GM12878 (cell line): Measurements from ENCODE around the gene RAC3. TPM values are rescaled to one million over a fixed set of nuclear protein-coding genes. Genes with fewer than 3 reads are reported as not detected.

Experiments
- ATAC-seq: fragments of 200-7000 bp; cut with Tn5 transposase; 3 replicates; pipeline ENCODE4 v1.9.1; 2020; ENCODE audit warnings: mild to moderate bottlenecking, moderate library complexity
- BruUV-seq: library from RNA; stranded (reverse); fragments of 400-500 nt; replicated peaks from 2 replicates; lab custom pipeline; 2021; lab: Mats Ljungman, UMichigan
- CTCF ChIA-PET: fragments of 300-600 bp; sonication (Branson Sonifier 250); formaldehyde crosslinking; extraction: SDS; loops from one replicate; lab custom pipeline; 2021; ENCODE audit warnings: inconsistent platforms; lab: Yijun Ruan, JAX
- POLR2A ChIA-PET: fragments of 350-600 bp; formaldehyde crosslinking; extraction: SDS; loops from one replicate; lab custom pipeline; 2021; ENCODE audit warnings: inconsistent platforms; lab: Charles Lee
- RAD21 ChIA-PET: fragments of 300-600 bp; sonication (Branson Sonifier 250); formaldehyde crosslinking; loops from one replicate; lab custom pipeline; 2023; ENCODE audit warnings: antibody characterized with exemption; ENCODE audit not compliant: unreplicated experiment; lab: Charles Lee
- SMC1A ChIA-PET: fragments of 300-600 bp; sonication (Branson Sonifier 250); formaldehyde crosslinking; loops from one replicate; lab custom pipeline; 2023; ENCODE audit not compliant: unreplicated experiment, uncharacterized antibody; lab: Charles Lee
- DNase-seq: peaks from one replicate; pipeline ENCODE4 v3.0.0-alpha.2; 2011; ENCODE audit warnings: low read depth, low spot score
- FAIRE-seq: peaks from 3 replicates; lab custom pipeline; 2011; peaks lifted over from hg19 to GRCh38; lab: Jason Lieb, UNC
- H2AFZ ChIP-seq: 2 replicates; pipeline ENCODE4 v1.6.0; 2011; ENCODE audit warnings: low read depth, low read length, control low read depth; ENCODE audit not compliant: control insufficient read depth
- H3K27ac ChIP-seq: 2 replicates; pipeline ENCODE4 v1.5.1; 2011; ENCODE audit warnings: control low read depth; ENCODE audit not compliant: control insufficient read depth, insufficient read depth
- H3K27me3 ChIP-seq, 2 experiments: replicated peaks in 1 of 2; 2 replicates each; pipeline versions ENCODE4 v1.6.0 to v1.6.1; 2011; ENCODE audit warnings: low read length in 1 of 2; ENCODE audit not compliant: control insufficient read depth in 2 of 2, insufficient read depth in 2 of 2
- H3K36me3 ChIP-seq, 2 experiments: 2 replicates each; pipeline ENCODE4 v1.5.1; 2011; ENCODE audit warnings: low read length in 1 of 2; ENCODE audit not compliant: control insufficient read depth in 2 of 2, insufficient read depth in 2 of 2
- H3K4me1 ChIP-seq: 2 replicates; pipeline ENCODE4 v1.6.1; 2011; ENCODE audit warnings: mild to moderate bottlenecking, low read length, moderate library complexity, mixed read lengths; ENCODE audit not compliant: control insufficient read depth, insufficient read depth
- H3K4me2 ChIP-seq: 2 replicates; pipeline ENCODE4 v1.6.0; 2011; ENCODE audit warnings: control low read depth; ENCODE audit not compliant: control insufficient read depth, insufficient read depth
- H3K4me3 ChIP-seq: fragments of 200-600 bp; sonication (generic); 2 replicates; pipeline ENCODE4 v1.5.1; 2016
- H3K79me2 ChIP-seq: 2 replicates; pipeline ENCODE4 v1.6.0; 2011; ENCODE audit warnings: low read length; ENCODE audit not compliant: control insufficient read depth, insufficient read depth
- H3K9ac ChIP-seq: 2 replicates; pipeline ENCODE4 v1.8.0; 2011; ENCODE audit warnings: low read length, control low read depth, mixed read lengths; ENCODE audit not compliant: control insufficient read depth, insufficient read depth
- H3K9me3 ChIP-seq: replicated peaks from 3 replicates; pipeline ENCODE4 v1.5.1; 2011; ENCODE audit warnings: mild to moderate bottlenecking, low read length; ENCODE audit not compliant: control insufficient read depth, insufficient read depth
- H4K20me1 ChIP-seq: 2 replicates; pipeline ENCODE4 v1.6.0; 2011; ENCODE audit not compliant: control insufficient read depth, insufficient read depth
- BCL11A ChIP-seq: IDR thresholded peaks from 2 replicates; pipeline ENCODE4 v1.6.1; 2011; ENCODE audit warnings: low read depth, low read length
- FOS ChIP-seq: IDR thresholded peaks from 3 replicates; pipeline ENCODE4 v1.6.1; 2011; ENCODE audit warnings: borderline replicate concordance; ENCODE audit not compliant: insufficient read length; ENCODE audit errors: extremely low read depth
- HDAC2 ChIP-seq: fragments of 200-600 bp; sonication (generic); IDR thresholded peaks from 2 replicates; pipeline ENCODE4 v1.6.1; 2017
- KAT2A ChIP-seq: conservative IDR thresholded peaks from 2 replicates; pipeline ENCODE4 v1.6.1; 2011; ENCODE audit warnings: low read depth, low read length; ENCODE audit not compliant: control insufficient read depth
- MTA2 ChIP-seq: fragments of 450-650 bp; IDR thresholded peaks from 2 replicates; pipeline ENCODE4 v1.6.1; 2016; ENCODE audit warnings: low read depth, mild to moderate bottlenecking, moderate library complexity
- NFIC ChIP-seq: IDR thresholded peaks from 2 replicates; pipeline ENCODE4 v1.6.1; 2012; ENCODE audit warnings: low read depth, mild to moderate bottlenecking, inconsistent platforms, low read length, moderate library complexity
- NR2C2 ChIP-seq: IDR thresholded peaks from 2 replicates; pipeline ENCODE4 v1.6.1; 2011; ENCODE audit warnings: borderline replicate concordance, low read depth; ENCODE audit not compliant: control insufficient read depth, insufficient read length
- NRF1 ChIP-seq: conservative IDR thresholded peaks from 2 replicates; pipeline ENCODE4 v1.6.1; 2011; ENCODE audit warnings: mild to moderate bottlenecking, low read depth, low read length, improper control_type of control experiment
- PML ChIP-seq: IDR thresholded peaks from 2 replicates; pipeline ENCODE4 v1.6.1; 2012; ENCODE audit warnings: low read length, inconsistent platforms
- ZNF217 ChIP-seq: fragments of 450-650 bp; IDR thresholded peaks from 2 replicates; pipeline ENCODE4 v1.6.1; 2017; ENCODE audit warnings: antibody characterized with exemption, mild to moderate bottlenecking
- WGBS: methylation state at CpG from one replicate; pipeline ENCODE4 v1.1.6; 2016; ENCODE audit warnings: low lambda C conversion rate; ENCODE audit not compliant: insufficient replicate concordance, insufficient coverage; ENCODE audit errors: missing lambda C conversion rate; 5-methylcytosine and 5-hydroxymethylcytosine counted together
- in situ Hi-C: fragments of 300-500 bp; cut with MboI; formaldehyde crosslinking; loops from 9 replicates; pipeline ENCODE4 v1.14.3; 2018; ENCODE audit warnings: mixed read lengths
- intact Hi-C: fragments of 100-400 bp; cut with micrococcal nuclease; formaldehyde crosslinking; loops from one replicate; pipeline ENCODE4 v1.14.2; 2022; ENCODE audit not compliant: unreplicated experiment
- polyA plus RNA-seq, 11 experiments: library from polyadenylated mRNA; depleted of rRNA in 4 of 11; unstranded in 6 of 11; stranded (reverse) in 5 of 11; fragments of >200 nt; fragmentation: Nextera tagmentation in 4 of 11; fragmentation: Illumina TruSeq in 1 of 11; extraction: Ambion mirVana in 4 of 11; extraction: Trizol in 1 of 11; gene quantifications; 1 replicate in 1 of 11; 2 replicates in 10 of 11; pipeline versions ENCODE4 v1.2.1 to v1.2.3, GENCODE V29; 2011 to 2016; ENCODE audit warnings: inconsistent platforms in 2 of 11, missing spikeins in 2 of 11, low read depth in 1 of 11
- total RNA-seq, 4 experiments: library from RNA; depleted of rRNA in 3 of 4; stranded (reverse); fragments of >200 nt in 3 of 4; fragmentation: Illumina TruSeq in 1 of 4; extraction: Trizol in 1 of 4; gene quantifications; 2 replicates each; pipeline versions ENCODE4 v1.2.1 to v1.2.3, GENCODE V29; 2013 to 2021
- TF ChIP-seq, protein P1 (sequence below): fragments of 450-650 bp; formaldehyde crosslinking; IDR thresholded peaks from 2 replicates; pipeline ENCODE4 v1.4.0; 2020; ENCODE audit warnings: mild to moderate bottlenecking, moderate library complexity
- TF ChIP-seq, protein P2 (sequence below): fragments of 150-350 bp; IDR thresholded peaks from 2 replicates; pipeline ENCODE4 v1.6.1; 2014; ENCODE audit warnings: mild to moderate bottlenecking, low read depth, low read length

RAC3 gene
- total and polyA plus RNA-seq, 10 of the 15 experiments (the other 5 are each of a cell fraction or from before 2014, with no cell fraction given): 0.11 to 32.9 (median 6.7) TPM

DNA sequence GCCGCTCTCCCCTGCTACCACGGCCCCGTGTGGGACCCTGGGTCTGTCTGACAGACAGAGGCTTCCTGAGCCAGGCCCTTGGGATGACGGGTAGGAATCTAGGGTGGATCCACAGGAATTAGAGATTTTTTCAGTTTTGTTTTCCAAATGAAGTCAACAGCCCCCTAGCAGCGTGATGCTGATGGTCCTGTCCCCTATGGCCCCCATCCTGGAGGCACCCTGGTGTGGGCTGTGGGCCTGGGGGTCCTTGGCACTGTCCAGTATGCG, 24.3 kb upstream of the RAC3 start:
- POLR2A ChIA-PET: no interaction called here
- Histone ChIP-seq H3K9ac (no peak overlapping the region), H3K27ac (no peak overlapping the region), H2AFZ (no peak overlapping the region), H3K79me2 (no peaks in the 10 kb centered on the region), H3K9me3 (no peaks in the 10 kb centered on the region), H3K4me2 (no peak overlapping the region), H4K20me1 (no peaks in the 10 kb centered on the region), H3K27me3 (no peaks in the 10 kb centered on the region), H3K4me3 (no peak overlapping the region), H3K36me3 (no peaks in the 10 kb centered on the region), H3K4me1 (no peaks in the 10 kb centered on the region)
- CTCF ChIA-PET: no interaction called here
- no peak for DNase-seq
- RAD21 ChIA-PET: no interaction called here
- WGBS: 78% methylated on average over 6 of the region's 6 CpGs
- no peak for FAIRE-seq
- intact Hi-C loops (no loop called here), in situ Hi-C loops (no loop called here)
- no peak for ATAC-seq
- SMC1A ChIA-PET: no interaction called here
- TF ChIP-seq BCL11A: no peak
- no peak for TF ChIP-seq HDAC2
- TF ChIP-seq, protein P1, sequence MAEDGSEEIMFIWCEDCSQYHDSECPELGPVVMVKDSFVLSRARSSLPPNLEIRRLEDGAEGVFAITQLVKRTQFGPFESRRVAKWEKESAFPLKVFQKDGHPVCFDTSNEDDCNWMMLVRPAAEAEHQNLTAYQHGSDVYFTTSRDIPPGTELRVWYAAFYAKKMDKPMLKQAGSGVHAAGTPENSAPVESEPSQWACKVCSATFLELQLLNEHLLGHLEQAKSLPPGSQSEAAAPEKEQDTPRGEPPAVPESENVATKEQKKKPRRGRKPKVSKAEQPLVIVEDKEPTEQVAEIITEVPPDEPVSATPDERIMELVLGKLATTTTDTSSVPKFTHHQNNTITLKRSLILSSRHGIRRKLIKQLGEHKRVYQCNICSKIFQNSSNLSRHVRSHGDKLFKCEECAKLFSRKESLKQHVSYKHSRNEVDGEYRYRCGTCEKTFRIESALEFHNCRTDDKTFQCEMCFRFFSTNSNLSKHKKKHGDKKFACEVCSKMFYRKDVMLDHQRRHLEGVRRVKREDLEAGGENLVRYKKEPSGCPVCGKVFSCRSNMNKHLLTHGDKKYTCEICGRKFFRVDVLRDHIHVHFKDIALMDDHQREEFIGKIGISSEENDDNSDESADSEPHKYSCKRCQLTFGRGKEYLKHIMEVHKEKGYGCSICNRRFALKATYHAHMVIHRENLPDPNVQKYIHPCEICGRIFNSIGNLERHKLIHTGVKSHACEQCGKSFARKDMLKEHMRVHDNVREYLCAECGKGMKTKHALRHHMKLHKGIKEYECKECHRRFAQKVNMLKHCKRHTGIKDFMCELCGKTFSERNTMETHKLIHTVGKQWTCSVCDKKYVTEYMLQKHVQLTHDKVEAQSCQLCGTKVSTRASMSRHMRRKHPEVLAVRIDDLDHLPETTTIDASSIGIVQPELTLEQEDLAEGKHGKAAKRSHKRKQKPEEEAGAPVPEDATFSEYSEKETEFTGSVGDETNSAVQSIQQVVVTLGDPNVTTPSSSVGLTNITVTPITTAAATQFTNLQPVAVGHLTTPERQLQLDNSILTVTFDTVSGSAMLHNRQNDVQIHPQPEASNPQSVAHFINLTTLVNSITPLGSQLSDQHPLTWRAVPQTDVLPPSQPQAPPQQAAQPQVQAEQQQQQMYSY (CRISPR knock-in tag): no peak
- TF ChIP-seq NRF1: no peak
- TF ChIP-seq FOS: no peak
- no peak for TF ChIP-seq NR2C2
- TF ChIP-seq NFIC: no peak
- no peak for TF ChIP-seq PML
- TF ChIP-seq, protein P2, sequence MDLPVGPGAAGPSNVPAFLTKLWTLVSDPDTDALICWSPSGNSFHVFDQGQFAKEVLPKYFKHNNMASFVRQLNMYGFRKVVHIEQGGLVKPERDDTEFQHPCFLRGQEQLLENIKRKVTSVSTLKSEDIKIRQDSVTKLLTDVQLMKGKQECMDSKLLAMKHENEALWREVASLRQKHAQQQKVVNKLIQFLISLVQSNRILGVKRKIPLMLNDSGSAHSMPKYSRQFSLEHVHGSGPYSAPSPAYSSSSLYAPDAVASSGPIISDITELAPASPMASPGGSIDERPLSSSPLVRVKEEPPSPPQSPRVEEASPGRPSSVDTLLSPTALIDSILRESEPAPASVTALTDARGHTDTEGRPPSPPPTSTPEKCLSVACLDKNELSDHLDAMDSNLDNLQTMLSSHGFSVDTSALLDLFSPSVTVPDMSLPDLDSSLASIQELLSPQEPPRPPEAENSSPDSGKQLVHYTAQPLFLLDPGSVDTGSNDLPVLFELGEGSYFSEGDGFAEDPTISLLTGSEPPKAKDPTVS: no peak
- TF ChIP-seq ZNF217: no peak
- TF ChIP-seq KAT2A: no peak
- no peak for TF ChIP-seq MTA2
- BruUV-seq: no TSS peak
